GM23248 (cell line): ENCODE results near the gene FAM234B. TPM values are rescaled to one million over a fixed set of nuclear protein-coding genes. Genes with fewer than 3 reads are reported as not detected.

Experiments
- DNase-seq: peaks from one replicate; pipeline ENCODE4 v3.0.0-alpha.2; 2015
- H2AFZ ChIP-seq: fragments of 200-600 bp; sonication (generic); 2 replicates; pipeline ENCODE4 v1.6.1; 2016; ENCODE audit warnings: antibody characterized with exemption
- H3F3A ChIP-seq: fragments of 200-600 bp; sonication (generic); 2 replicates; pipeline ENCODE4 v1.6.1; 2016; ENCODE audit warnings: mild to moderate bottlenecking, antibody characterized with exemption, mixed run types; ENCODE audit not compliant: insufficient read depth
- H3K27ac ChIP-seq: fragments of 200-600 bp; sonication (generic); 2 replicates; pipeline ENCODE4 v1.5.1; 2016; ENCODE audit warnings: mild to moderate bottlenecking
- H3K27me3 ChIP-seq: fragments of 200-600 bp; sonication (generic); replicated peaks from 2 replicates; pipeline ENCODE4 v1.6.1; 2016; ENCODE audit warnings: mild to moderate bottlenecking; ENCODE audit not compliant: insufficient read depth
- H3K36me3 ChIP-seq: fragments of 200-600 bp; sonication (generic); 2 replicates; pipeline ENCODE4 v1.6.1; 2016; ENCODE audit warnings: low read depth, mild to moderate bottlenecking
- H3K4me1 ChIP-seq: fragments of 200-600 bp; sonication (generic); 2 replicates; pipeline ENCODE4 v1.6.1; 2016; ENCODE audit warnings: mild to moderate bottlenecking; ENCODE audit not compliant: insufficient read depth
- H3K4me2 ChIP-seq: fragments of 200-600 bp; sonication (generic); one replicate; pipeline ENCODE4 v1.6.1; 2016; ENCODE audit warnings: mild to moderate bottlenecking; ENCODE audit not compliant: unreplicated experiment
- H3K4me3 ChIP-seq: fragments of 200-600 bp; sonication (generic); 2 replicates; pipeline ENCODE4 v1.5.1; 2016; ENCODE audit warnings: mild to moderate bottlenecking
- H3K79me2 ChIP-seq: fragments of 200-600 bp; sonication (generic); 2 replicates; pipeline ENCODE4 v1.6.1; 2016; ENCODE audit warnings: mild to moderate bottlenecking; ENCODE audit not compliant: insufficient read depth
- H3K9ac ChIP-seq: fragments of 200-600 bp; sonication (generic); 2 replicates; pipeline ENCODE4 v1.6.1; 2016; ENCODE audit warnings: mild to moderate bottlenecking
- H3K9me2 ChIP-seq: fragments of 200-600 bp; sonication (generic); 2 replicates; pipeline ENCODE4 v1.6.1; 2016; ENCODE audit warnings: mixed run types, mild to moderate bottlenecking, moderate library complexity; ENCODE audit not compliant: insufficient read depth
- H3K9me3 ChIP-seq: fragments of 200-600 bp; sonication (generic); one replicate; pipeline ENCODE4 v1.6.1; 2017; ENCODE audit warnings: low read depth
- H4K20me1 ChIP-seq: fragments of 200-600 bp; sonication (generic); 2 replicates; pipeline ENCODE4 v1.6.0; 2016; ENCODE audit not compliant: insufficient read depth
- EZH2 ChIP-seq: fragments of 200-600 bp; sonication (generic); IDR thresholded peaks from 2 replicates; pipeline ENCODE4 v1.6.1; 2018; ENCODE audit warnings: antibody characterized with exemption, mild to moderate bottlenecking; ENCODE audit not compliant: insufficient read depth, poor library complexity, severe bottlenecking
- EZH2phosphoT487 ChIP-seq: fragments of 200-600 bp; sonication (generic); IDR thresholded peaks from 2 replicates; pipeline ENCODE4 v1.6.1; 2018; ENCODE audit warnings: antibody characterized with exemption, moderate library complexity, mild to moderate bottlenecking, low read depth; ENCODE audit not compliant: insufficient read depth
- WGBS, 2 experiments: methylation state at CpG; one replicate each; pipeline ENCODE4 v1.1.6; 2015 to 2017; ENCODE audit warnings: low lambda C conversion rate in 2 of 2, low coverage in 1 of 2; ENCODE audit errors: missing lambda C conversion rate in 2 of 2; 5-methylcytosine and 5-hydroxymethylcytosine counted together
- in situ Hi-C: fragments of 300-500 bp; cut with MboI; formaldehyde crosslinking; loops from 2 replicates; pipeline ENCODE4 v1.15.0; 2020
- polyA plus RNA-seq: library from polyadenylated mRNA; unstranded; fragments of >200 nt; fragmentation: Nextera tagmentation; extraction: Ambion mirVana; gene quantifications from 2 replicates; pipeline ENCODE4 v1.2.1, GENCODE V29; 2016
- total RNA-seq: library from RNA; depleted of rRNA; stranded (reverse); fragments of >200 nt; shearing (Covaris generic); gene quantifications from 2 replicates; pipeline ENCODE4 v1.2.3, GENCODE V29; 2014

Gene FAM234B
- total and polyA plus RNA-seq, 2 experiments from 2014 or later: 5.0 to 5.1 TPM

DNA sequence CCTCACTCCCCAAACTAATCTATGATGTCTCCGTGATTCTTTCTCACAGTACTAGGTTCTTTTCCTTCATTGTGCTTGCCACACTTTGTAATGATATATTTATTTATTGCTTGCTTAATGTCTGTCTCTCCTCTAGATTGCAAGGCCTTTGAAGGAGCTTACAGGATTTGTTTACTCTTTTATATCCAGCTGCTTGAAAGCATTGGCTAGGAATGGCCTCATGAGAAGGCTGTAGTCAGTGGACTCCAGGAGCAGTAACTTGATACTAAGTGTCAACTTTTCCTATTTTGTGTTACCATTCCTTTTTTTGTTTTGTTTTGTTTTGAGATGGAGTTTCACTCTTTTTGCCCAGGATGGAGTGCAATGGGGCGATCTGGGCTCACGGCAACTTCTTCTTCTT lies 7.3 kb upstream of the FAM234B start:
- Histone ChIP-seq H3K4me1 (peaks cover 17% of the 10 kb centered on the region), H3K79me2 (no peaks in the 10 kb centered on the region), H3K27me3 (no peaks in the 10 kb centered on the region), H3K4me3 (no peak overlapping the region), H3F3A (peaks cover 10% of the 10 kb centered on the region), H3K27ac (no peak overlapping the region), H3K36me3 (no peaks in the 10 kb centered on the region), H3K9me2 (no peaks in the 10 kb centered on the region), H3K9ac (no peak overlapping the region), H2AFZ (no peak overlapping the region), H4K20me1 (no peaks in the 10 kb centered on the region), H3K9me3 (no peaks in the 10 kb centered on the region), H3K4me2 (no peak overlapping the region)
- 93 to 94% methylated on average over 3 of the region's 3 CpGs for WGBS, 2 experiments
- no peak for DNase-seq
- no peak for TF ChIP-seq EZH2phosphoT487
- TF ChIP-seq EZH2: no peak
- in situ Hi-C loops: loop anchor here (25.0 kb wide), 1 partner anchor 500 kb away; no protein-coding TSS in a partner anchor

DNA sequence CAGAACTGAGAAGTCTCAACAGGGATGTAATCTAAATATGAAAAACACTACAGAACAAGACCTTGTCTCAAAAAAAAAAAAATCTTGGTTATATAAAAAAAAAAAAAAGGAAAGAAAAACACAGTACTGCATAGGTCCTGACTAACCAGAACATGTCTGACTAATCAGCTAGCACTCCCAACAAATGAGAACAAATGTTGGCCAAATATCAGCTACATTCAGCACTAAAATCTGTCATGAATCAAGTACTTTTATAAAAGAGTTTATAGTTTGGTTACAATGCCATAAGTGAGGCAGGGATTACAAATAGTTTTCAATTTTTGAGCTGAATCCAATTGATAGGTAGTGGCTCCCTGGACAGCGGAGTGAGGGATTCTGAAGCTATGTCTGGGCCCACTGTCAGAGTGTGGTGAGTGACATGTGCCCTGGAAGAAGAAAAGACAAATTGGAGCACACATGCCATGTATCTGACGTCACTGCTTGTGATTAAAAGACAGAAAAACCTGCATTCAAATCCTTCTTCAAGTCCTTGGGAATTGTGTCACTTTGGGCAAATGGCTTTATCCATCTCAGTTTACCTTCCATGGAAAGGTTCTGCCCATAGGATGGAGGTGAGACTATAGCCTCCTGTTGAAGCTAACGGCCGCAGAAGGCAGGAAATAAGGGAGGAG lies 5.6 kb upstream of the FAM234B start:
- Histone ChIP-seq H3K9me3 (no peaks in the 10 kb centered on the region), H3F3A (peaks cover 9% of the 10 kb centered on the region), H3K4me2 (peak overlapping the region; percentile 56), H3K4me1 (peaks cover 13% of the 10 kb centered on the region), H3K9ac (no peak overlapping the region), H3K79me2 (no peaks in the 10 kb centered on the region), H3K4me3 (no peak overlapping the region), H2AFZ (no peak overlapping the region), H4K20me1 (no peaks in the 10 kb centered on the region), H3K27me3 (no peaks in the 10 kb centered on the region), H3K36me3 (no peaks in the 10 kb centered on the region), H3K27ac (peak overlapping the region; percentile 41), H3K9me2 (no peaks in the 10 kb centered on the region)
- WGBS, 2 experiments: 24 to 27% methylated on average over 4 of the region's 4 CpGs
- TF ChIP-seq EZH2: no peak
- no peak for TF ChIP-seq EZH2phosphoT487
- peak; percentile 90 for DNase-seq
- in situ Hi-C loops: loop anchor here (25.0 kb wide), 1 partner anchor 499 kb away; no protein-coding TSS in a partner anchor

- WGBS, 2 experiments: 56 to 59% methylated on average over 5 of the region's 5 CpGs
- Histone ChIP-seq H3K79me2 (no peaks in the 10 kb centered on the region), H3K4me3 (no peak overlapping the region), H3F3A (peaks cover 7% of the 10 kb centered on the region), H3K36me3 (no peaks in the 10 kb centered on the region), H3K9ac (no peak overlapping the region), H3K4me2 (peak overlapping the region; percentile 56), H3K27me3 (no peaks in the 10 kb centered on the region), H3K27ac (no peak overlapping the region), H4K20me1 (no peaks in the 10 kb centered on the region), H3K9me2 (no peaks in the 10 kb centered on the region), H2AFZ (no peak overlapping the region), H3K9me3 (no peaks in the 10 kb centered on the region), H3K4me1 (peaks cover 11% of the 10 kb centered on the region)
- in situ Hi-C loops: loop anchor here (25.0 kb wide), 1 partner anchor 498 kb away; no protein-coding TSS in a partner anchor
- DNase-seq: no peak
- TF ChIP-seq EZH2 (no peak), EZH2phosphoT487 (no peak)
Measured at GRCh38 chr12:13039328-13039956, 4.7 kb upstream of the FAM234B start.

GRCh38 chr12:13041224-13041623 lies 3.0 kb upstream of the FAM234B start:
- in situ Hi-C loops: loop anchor here (25.0 kb wide), 1 partner anchor 496 kb away; no protein-coding TSS in a partner anchor
- no peak for TF ChIP-seq EZH2
- TF ChIP-seq EZH2phosphoT487: no peak

More at GRCh38 chr12:13041224-13041623, 3.0 kb upstream of the FAM234B start:
- Histone ChIP-seq H2AFZ (no peak overlapping the region), H3K4me1 (peaks cover 13% of the 10 kb centered on the region), H3K9me3 (no peaks in the 10 kb centered on the region), H3K36me3 (no peaks in the 10 kb centered on the region), H3K27me3 (no peaks in the 10 kb centered on the region), H3K4me2 (no peak overlapping the region), H3K79me2 (peaks cover 13% of the 10 kb centered on the region), H3K9ac (no peak overlapping the region), H4K20me1 (no peaks in the 10 kb centered on the region), H3K4me3 (no peak overlapping the region), H3F3A (peaks cover 7% of the 10 kb centered on the region), H3K27ac (no peak overlapping the region), H3K9me2 (no peaks in the 10 kb centered on the region)
- no peak for DNase-seq
- 90 to 100% methylated on average over 2 of the region's 2 CpGs for WGBS, 2 experiments
